ENCODE results near the gene KCNMB1.
"Not testable (repeated sequence)": the region's sequence is repeated elsewhere in the genome, so short reads cannot be mapped to it uniquely, and the experiment has no call there.

The KCNMB1 gene

DNA sequence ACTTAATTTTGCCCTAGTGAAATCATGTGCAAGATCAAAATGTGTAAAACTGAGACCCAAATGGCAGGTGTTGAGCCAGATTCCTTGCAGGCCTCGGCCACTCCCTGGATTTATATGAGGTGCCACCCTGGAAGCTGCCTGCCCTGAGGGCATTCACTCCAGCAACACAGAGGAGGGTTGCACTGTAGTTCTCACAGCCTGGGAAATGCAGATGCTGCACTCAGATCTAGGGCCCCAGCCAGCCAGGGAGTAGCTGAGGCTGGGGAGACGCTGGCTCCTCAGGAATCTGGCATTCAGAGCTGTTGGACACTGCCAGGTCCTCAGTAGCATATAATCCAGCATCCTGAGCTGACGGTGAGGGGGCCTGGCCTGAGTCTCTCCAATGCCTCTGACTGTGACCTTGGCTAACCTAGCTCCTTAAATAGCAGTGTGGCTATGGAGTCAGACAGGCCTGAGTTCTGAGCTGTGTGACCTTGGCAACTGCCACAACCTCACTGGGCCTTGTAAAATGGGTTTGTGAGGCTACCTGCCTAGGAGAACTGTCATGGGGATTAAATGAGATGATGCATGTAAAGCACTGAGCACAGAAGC is 8.7 kb downstream of the KCNMB1 start:
- peak in 1 of 2 experiments; percentile 27 for DNase-seq (ENCODE audit: low spot score in 2 of 2)
- no peaks in the 10 kb centered on the region for H3K4me1 ChIP-seq
- in situ Hi-C loops (cut with MboI; ENCODE audit: low sequenced_read_pairs), result no loop called here

DNA sequence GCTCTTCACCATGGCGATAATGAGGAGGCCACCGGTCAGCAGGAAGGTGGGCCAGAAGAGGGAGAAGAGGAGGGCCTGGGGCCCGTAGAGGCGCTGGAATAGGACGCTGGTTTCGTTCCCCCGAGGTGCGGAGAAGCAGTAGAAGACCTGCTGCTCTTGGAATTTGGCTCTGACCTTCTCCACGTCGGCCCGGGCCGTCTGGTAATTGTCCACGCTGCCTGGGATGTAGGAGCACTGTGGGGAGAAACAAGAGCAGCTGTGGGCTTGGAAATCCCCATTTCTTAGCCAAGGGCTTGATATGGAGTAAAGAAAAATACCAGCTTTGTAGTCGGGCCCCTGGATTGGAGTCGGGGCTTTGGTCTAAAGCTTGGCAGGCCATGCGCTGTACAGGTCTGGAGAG is 10.4 kb downstream of the KCNMB1 start:
- no peaks in the 10 kb centered on the region for H3K27me3 ChIP-seq (ENCODE audit: low read depth)
- H3K4me3 ChIP-seq, result no peak overlapping the region
- no peak for DNase-seq (ENCODE audit: low spot score in 2 of 2)
- no peaks in the 10 kb centered on the region for H3K4me1 ChIP-seq
- in situ Hi-C loops (cut with MboI; ENCODE audit: low sequenced_read_pairs), result no loop called here
- no peaks in the 10 kb centered on the region for H3K36me3 ChIP-seq (replicated peaks)
- no peaks in the 10 kb centered on the region for H3K9me3 ChIP-seq

More for the DNA sequence above, 8.7 kb downstream of the KCNMB1 start:
- no peaks in the 10 kb centered on the region for H3K27me3 ChIP-seq (ENCODE audit: low read depth)
- H3K4me3 ChIP-seq, result no peak overlapping the region
- no peaks in the 10 kb centered on the region for H3K9me3 ChIP-seq
- no peaks in the 10 kb centered on the region for H3K36me3 ChIP-seq (replicated peaks)

DNA sequence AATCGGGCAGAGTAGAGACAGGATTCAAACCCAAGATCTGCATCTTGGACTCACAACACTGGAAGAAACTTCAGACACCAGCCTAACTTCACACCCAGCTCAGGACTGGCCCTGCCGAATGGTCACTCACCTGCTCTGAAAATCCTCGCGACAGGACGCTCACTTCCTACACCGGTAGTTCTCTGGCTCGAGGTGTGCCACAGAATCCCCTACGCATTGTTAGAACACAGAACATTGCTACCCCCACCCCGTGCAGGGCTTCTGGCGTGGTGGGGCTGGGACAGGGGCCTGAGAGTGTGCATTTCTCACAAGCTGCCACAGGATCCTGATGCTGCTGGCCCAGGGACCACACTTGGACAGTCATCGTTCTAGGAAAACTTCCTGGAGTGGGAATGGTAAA is 12.1 kb downstream of the KCNMB1 start:
- Histone ChIP-seq H3K27me3 (ENCODE audit: low read depth) (no peaks in the 10 kb centered on the region), H3K4me3 (no peak overlapping the region), H3K36me3 (replicated peaks) (no peaks in the 10 kb centered on the region), H3K9me3 (no peaks in the 10 kb centered on the region), H3K4me1 (no peaks in the 10 kb centered on the region)
- no peak for DNase-seq (ENCODE audit: low spot score in 2 of 2)
- in situ Hi-C loops (cut with MboI; ENCODE audit: low sequenced_read_pairs), result no loop called here

DNA sequence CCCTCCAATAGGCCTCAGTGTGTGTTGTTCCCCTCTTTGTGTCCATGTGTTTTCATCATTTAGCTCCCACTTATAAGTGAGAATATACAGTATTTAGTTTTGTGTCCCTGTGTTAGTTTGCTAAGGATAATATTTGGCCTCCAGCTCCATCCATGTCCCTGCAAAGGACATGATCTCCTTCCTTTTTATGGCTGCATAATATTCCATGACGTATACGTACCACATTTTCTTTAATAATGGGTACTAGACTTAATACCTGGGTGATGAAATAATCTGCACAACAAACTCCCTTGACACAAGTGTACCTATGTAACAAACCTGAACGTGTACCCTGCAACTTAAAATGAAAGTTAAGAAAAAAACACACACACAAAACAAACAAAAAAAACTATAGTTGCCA is 12.6 kb downstream of the KCNMB1 start:
- H3K36me3 ChIP-seq (replicated peaks); H3K4me3 ChIP-seq; in situ Hi-C loops (cut with MboI; ENCODE audit: low sequenced_read_pairs); H3K9me3 ChIP-seq; DNase-seq (ENCODE audit: low spot score in 2 of 2); H3K4me1 ChIP-seq; H3K27me3 ChIP-seq (ENCODE audit: low read depth): not testable (repeated sequence)

DNA sequence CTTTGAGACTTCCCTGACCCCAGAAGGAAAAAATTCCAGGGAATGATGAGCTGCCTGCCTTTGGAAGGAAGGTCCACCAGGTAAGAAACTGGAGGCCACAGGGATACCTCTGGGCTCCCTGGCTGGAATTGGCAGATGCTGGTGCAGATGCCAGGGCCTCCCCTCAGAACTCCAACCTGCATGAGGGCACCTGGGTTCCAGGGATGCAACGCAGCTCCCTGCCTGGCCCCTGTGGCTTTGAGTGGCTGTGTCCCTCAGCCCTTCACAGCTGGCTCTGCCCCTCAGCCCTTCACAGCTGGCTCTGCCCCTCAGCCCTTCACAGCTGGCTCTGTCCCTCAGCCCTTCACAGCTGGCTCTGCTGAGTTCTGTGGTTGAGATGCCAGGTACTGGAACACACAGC is 13.9 kb downstream of the KCNMB1 start:
- in situ Hi-C loops (cut with MboI; ENCODE audit: low sequenced_read_pairs), result no loop called here
- Histone ChIP-seq H3K27me3 (ENCODE audit: low read depth) (no peaks in the 10 kb centered on the region), H3K36me3 (replicated peaks) (no peaks in the 10 kb centered on the region), H3K4me1 (no peaks in the 10 kb centered on the region), H3K9me3 (no peaks in the 10 kb centered on the region), H3K4me3 (no peak overlapping the region)
- DNase-seq (ENCODE audit: low spot score in 2 of 2), result no peak

DNA sequence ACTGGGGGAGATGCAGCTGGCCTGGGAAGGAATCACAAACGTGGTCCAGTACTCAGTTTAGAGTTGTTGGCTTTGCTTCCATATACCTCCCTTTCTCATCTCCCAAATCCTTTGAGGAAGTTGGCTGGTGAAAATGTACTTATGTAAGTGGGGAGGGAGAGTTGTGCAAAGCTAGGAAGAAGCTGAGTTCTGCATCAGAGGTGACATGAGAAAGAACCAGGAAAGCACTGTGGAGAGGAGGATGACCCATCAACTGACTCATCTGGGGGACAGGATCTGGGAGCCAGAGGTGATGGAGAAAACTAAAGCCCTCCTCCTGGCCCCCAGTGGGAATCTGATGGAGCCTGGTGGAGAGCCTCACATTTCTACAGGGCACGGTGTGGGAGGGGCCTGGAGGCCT is 16.2 kb downstream of the KCNMB1 start:
- Histone ChIP-seq H3K27me3 (ENCODE audit: low read depth) (peaks cover 4% of the 10 kb centered on the region; the same call in 1 of the 2 replicates), H3K9me3 (no peaks in the 10 kb centered on the region), H3K4me1 (no peaks in the 10 kb centered on the region), H3K4me3 (no peak overlapping the region), H3K36me3 (replicated peaks) (no peaks in the 10 kb centered on the region)
- DNase-seq (ENCODE audit: low spot score in 2 of 2), result no peak
- in situ Hi-C loops (cut with MboI; ENCODE audit: low sequenced_read_pairs), result no loop called here

DNA sequence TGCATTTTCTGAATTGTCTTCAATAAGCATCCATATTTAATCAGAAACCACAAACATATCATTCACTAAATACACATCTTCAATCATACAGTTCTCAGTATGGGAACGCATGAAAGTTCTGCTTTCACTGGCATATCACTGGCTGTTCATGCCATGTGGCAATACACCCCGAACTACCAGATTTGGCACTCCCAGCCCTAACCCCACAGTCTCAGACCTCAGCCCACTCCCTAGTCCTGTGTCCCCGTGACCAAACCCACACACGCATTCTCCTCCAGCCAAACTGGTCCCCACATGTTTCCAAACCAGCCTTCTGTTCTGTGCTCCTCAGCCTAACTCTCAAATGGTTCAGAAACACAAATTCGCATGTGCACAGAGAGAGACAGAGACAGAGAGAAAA is 20.6 kb downstream of the KCNMB1 start:
- H3K4me3 ChIP-seq, result no peak overlapping the region
- in situ Hi-C loops (cut with MboI; ENCODE audit: low sequenced_read_pairs), result no loop called here
- no peak for DNase-seq (ENCODE audit: low spot score in 2 of 2)
- no peaks in the 10 kb centered on the region for H3K9me3 ChIP-seq
- peaks cover 4% of the 10 kb centered on the region; the same call in 1 of the 2 replicates for H3K27me3 ChIP-seq (ENCODE audit: low read depth)
- no peaks in the 10 kb centered on the region for H3K4me1 ChIP-seq
- H3K36me3 ChIP-seq (replicated peaks), result no peaks in the 10 kb centered on the region

DNA sequence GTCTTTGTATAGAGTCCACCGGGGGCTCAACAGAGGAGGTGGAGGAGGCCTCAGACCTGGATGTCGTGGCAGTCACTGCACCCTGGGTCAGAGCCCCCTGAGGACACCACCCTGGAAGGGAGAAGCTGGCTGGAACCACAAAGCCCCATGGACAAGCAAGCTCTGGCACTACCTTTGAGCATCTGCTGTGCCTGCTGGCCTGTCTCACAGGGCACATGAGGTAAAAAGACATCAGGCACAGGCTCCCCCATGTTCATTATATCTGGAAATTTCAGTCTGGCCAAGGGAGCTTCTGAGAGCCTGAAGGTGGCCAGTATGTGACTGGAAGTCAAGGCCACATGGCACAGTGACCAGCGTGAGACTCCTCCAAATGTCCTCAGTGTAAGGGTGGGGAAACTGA is 22.9 kb downstream of the KCNMB1 start:
- no peak overlapping the region for H3K4me3 ChIP-seq
- peaks cover 4% of the 10 kb centered on the region; the same call in 1 of the 2 replicates for H3K27me3 ChIP-seq (ENCODE audit: low read depth)
- H3K36me3 ChIP-seq (replicated peaks), result no peaks in the 10 kb centered on the region
- no peaks in the 10 kb centered on the region for H3K4me1 ChIP-seq
- in situ Hi-C loops (cut with MboI; ENCODE audit: low sequenced_read_pairs), result no loop called here
- no peaks in the 10 kb centered on the region for H3K9me3 ChIP-seq
- no peak for DNase-seq (ENCODE audit: low spot score in 2 of 2)

DNA sequence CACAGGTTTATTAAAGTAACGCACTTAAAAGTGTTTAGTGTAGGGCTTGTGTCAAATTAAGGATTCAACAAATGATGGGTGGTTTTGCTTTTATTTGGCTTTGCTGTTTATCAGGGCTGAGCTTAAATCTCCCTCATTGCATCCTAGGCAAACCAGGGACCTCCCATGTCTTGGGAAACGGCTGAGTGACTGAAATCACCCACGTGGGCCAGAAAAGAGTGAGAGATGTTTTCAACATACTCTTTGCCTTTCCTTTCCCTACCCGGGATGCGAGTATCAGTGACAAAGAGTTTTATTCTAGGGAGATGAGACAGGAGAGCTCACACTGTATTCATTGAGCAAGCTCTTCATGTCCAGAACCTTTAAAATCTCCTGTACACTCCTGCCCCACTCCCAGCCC is 23.3 kb downstream of the KCNMB1 start:
- Histone ChIP-seq H3K4me1 (no peaks in the 10 kb centered on the region), H3K9me3 (no peaks in the 10 kb centered on the region), H3K36me3 (replicated peaks) (no peaks in the 10 kb centered on the region), H3K4me3 (no peak overlapping the region), H3K27me3 (ENCODE audit: low read depth) (peaks cover 4% of the 10 kb centered on the region; the same call in 1 of the 2 replicates)
- no peak for DNase-seq (ENCODE audit: low spot score in 2 of 2)
- in situ Hi-C loops (cut with MboI; ENCODE audit: low sequenced_read_pairs), result no loop called here

DNA sequence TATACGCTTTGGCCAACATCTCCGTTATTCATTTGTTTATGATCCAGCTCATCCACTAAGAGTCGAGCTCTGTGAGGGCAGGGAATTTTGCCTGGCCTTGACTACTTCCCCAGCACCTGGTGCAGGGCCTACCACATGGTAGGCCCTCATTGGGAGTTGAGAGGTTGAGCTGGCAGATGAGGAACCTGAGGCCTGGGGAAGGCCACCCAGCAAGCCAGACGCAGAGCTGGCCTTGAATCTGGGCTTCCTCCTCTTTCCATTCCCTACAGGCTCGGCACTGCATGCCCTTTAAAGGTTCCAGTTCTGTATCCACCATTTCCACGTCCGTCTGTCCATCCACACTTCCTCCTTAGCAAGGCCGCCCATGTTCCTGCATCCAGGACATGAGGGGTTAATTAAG is 24.2 kb downstream of the KCNMB1 start:
- H3K4me1 ChIP-seq, result no peaks in the 10 kb centered on the region
- no peaks in the 10 kb centered on the region for H3K36me3 ChIP-seq (replicated peaks)
- no peaks in the 10 kb centered on the region for H3K9me3 ChIP-seq
- in situ Hi-C loops (cut with MboI; ENCODE audit: low sequenced_read_pairs), result no loop called here
- peaks cover 4% of the 10 kb centered on the region; the same call in 1 of the 2 replicates for H3K27me3 ChIP-seq (ENCODE audit: low read depth)
- DNase-seq (ENCODE audit: low spot score in 2 of 2), result no peak
- no peak overlapping the region for H3K4me3 ChIP-seq

DNA sequence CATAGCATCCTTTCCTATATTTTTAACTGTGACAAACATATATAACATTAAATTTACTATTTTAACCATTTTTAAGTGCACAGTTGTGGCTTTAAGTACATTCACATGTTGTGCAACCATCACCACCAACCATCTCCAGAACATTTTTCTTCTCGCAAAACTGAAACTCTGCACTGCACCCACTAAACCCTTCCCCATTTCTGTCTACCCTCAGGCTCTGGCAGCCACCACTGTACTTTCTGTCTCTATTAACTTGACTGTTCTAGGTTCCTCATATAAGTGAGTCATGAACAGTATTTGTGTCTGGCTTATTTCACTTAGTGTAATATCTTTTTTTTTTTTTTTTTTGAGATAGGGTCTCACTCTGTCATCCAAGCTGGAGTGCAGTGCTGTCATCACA is 25.5 kb downstream of the KCNMB1 start:
- no peaks in the 10 kb centered on the region for H3K27me3 ChIP-seq (ENCODE audit: low read depth)
- no peaks in the 10 kb centered on the region for H3K36me3 ChIP-seq (replicated peaks)
- H3K4me3 ChIP-seq, result no peak overlapping the region
- no peaks in the 10 kb centered on the region for H3K9me3 ChIP-seq
- in situ Hi-C loops (cut with MboI; ENCODE audit: low sequenced_read_pairs), result no loop called here
- no peak for DNase-seq (ENCODE audit: low spot score in 2 of 2)
- no peaks in the 10 kb centered on the region for H3K4me1 ChIP-seq

DNA sequence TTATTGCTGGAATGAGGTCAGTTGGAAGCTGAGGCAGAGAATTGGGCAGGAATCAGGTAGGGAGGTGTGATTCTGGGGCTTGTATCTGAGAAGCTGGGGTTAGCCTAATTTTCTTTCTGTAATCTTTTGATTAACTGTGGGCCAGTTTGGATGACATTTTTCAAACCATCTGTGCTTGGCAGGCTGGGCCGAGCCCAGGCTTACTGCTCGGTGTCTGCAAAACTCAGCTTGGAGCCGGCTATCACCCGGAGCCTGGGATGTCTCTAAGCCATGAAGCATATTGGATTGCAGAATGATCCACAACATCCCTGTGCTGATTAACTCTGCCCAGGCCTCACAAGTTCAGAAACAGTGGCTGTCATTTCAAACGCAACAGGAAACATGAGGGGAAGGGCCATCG is 26.5 kb downstream of the KCNMB1 start:
- Histone ChIP-seq H3K4me1 (no peaks in the 10 kb centered on the region), H3K9me3 (no peaks in the 10 kb centered on the region), H3K4me3 (no peak overlapping the region), H3K27me3 (ENCODE audit: low read depth) (no peaks in the 10 kb centered on the region), H3K36me3 (replicated peaks) (no peaks in the 10 kb centered on the region)
- in situ Hi-C loops (cut with MboI; ENCODE audit: low sequenced_read_pairs), result no loop called here
- no peak for DNase-seq (ENCODE audit: low spot score in 2 of 2)

DNA sequence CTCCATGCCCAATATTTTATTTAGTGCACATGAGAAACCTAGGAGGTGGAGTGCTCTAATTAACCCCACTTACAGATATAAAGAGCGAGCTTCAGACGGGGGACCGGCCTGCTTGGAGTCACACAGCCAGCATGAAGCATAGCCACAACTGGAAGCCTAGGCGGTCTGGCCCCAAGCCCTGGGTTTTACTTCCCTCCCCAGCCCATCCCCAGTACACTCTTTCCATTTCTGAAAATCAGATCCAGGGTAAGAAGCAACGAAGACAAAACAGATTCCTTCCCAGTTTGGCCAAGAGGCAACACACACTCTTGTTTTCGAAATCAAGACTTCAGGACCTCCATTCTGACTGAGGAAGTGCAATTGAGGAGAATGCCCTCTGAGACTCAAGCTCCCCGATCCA is 27.1 kb downstream of the KCNMB1 start:
- H3K9me3 ChIP-seq, result no peaks in the 10 kb centered on the region
- H3K4me1 ChIP-seq, result no peaks in the 10 kb centered on the region
- H3K4me3 ChIP-seq, result no peak overlapping the region
- in situ Hi-C loops (cut with MboI; ENCODE audit: low sequenced_read_pairs), result no loop called here
- H3K27me3 ChIP-seq (ENCODE audit: low read depth), result no peaks in the 10 kb centered on the region
- no peaks in the 10 kb centered on the region for H3K36me3 ChIP-seq (replicated peaks)
- DNase-seq (ENCODE audit: low spot score in 2 of 2), result no peak

DNA sequence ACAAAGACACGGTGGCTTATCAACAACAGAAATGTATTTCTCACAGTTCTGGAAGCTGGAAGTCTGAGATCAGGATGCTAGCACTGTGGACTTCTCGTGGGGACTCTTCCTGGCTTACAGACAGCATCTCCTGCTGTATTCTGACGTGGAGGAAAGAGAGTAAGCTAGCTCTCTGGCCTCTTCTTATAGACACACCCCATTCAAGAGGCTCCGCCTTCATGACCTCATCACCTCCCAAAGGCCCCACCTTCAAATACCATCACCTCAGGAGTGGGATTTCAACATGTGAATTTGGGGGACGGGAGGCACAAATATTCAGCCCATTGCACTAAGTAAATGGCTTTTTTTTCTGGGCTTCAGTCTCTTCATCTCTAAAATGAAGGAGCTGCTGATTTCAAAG is 27.6 kb downstream of the KCNMB1 start:
- Histone ChIP-seq H3K4me1 (no peaks in the 10 kb centered on the region), H3K4me3 (no peak overlapping the region), H3K9me3 (no peaks in the 10 kb centered on the region), H3K36me3 (replicated peaks) (no peaks in the 10 kb centered on the region), H3K27me3 (ENCODE audit: low read depth) (no peaks in the 10 kb centered on the region)
- in situ Hi-C loops (cut with MboI; ENCODE audit: low sequenced_read_pairs), result no loop called here
- DNase-seq (ENCODE audit: low spot score in 2 of 2), result no peak

DNA sequence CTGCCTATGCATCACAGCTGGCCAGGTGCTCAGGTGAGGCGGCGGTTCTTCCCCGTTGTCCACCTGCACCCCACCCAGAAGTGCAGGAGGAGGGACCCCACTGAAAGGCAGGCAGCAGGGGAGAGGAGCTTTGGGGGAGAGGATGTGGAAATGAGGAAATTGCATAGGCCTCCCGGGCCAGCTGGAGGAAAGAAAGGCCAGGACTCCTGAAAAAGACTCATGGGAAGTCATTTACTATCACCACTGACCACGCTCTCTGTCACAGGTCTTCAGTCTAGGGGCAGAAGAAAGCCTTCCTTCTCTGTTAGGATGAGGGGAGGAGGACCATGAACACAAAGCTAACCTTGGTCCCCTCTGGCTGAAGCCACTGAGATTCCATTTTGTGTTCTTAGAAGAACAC is 28.1 kb downstream of the KCNMB1 start:
- Histone ChIP-seq H3K4me1 (no peaks in the 10 kb centered on the region), H3K9me3 (no peaks in the 10 kb centered on the region), H3K27me3 (ENCODE audit: low read depth) (no peaks in the 10 kb centered on the region), H3K36me3 (replicated peaks) (no peaks in the 10 kb centered on the region), H3K4me3 (no peak overlapping the region)
- in situ Hi-C loops (cut with MboI; ENCODE audit: low sequenced_read_pairs), result no loop called here
- no peak for DNase-seq (ENCODE audit: low spot score in 2 of 2)
